ENCODE results near the gene COL21A1. TPM values are rescaled to one million over a fixed set of nuclear protein-coding genes. Genes with fewer than 3 reads are reported as not detected.

COL21A1 gene
- total RNA-seq, 1 experiment from 2014 or later: 1.8 TPM

GRCh38 chr6:56036916-56037600 is 210.3 kb downstream of the COL21A1 start:
- Histone ChIP-seq H2AK5ac (ENCODE audit: insufficient read length, low read length) (no peak overlapping the region), H3K4ac (ENCODE audit: low read depth, low read length) (no peak overlapping the region), H3K4me1 (ENCODE audit: insufficient read depth, low read length) (no peaks in the 10 kb centered on the region), H2BK20ac (ENCODE audit: low read depth, low read length, poor library complexity, severe bottlenecking) (no peak overlapping the region), H3K14ac (ENCODE audit: insufficient read depth, low read length) (no peak overlapping the region), H4K20me1 (ENCODE audit: control insufficient read depth, insufficient read depth, insufficient read length) (no peaks in the 10 kb centered on the region), H4K91ac (ENCODE audit: insufficient read length, low read depth, low read length) (no peak overlapping the region), H2BK5ac (ENCODE audit: insufficient read length, low read length) (no peak overlapping the region), H2BK12ac (ENCODE audit: insufficient read length, low read depth, low read length) (no peak overlapping the region), H4K5ac (ENCODE audit: insufficient read length, low read depth, low read length) (no peak overlapping the region), H3K79me2 (ENCODE audit: insufficient read depth, low read length) (no peaks in the 10 kb centered on the region), H3K9me3 (ENCODE audit: control insufficient read depth, low read depth, low read length) (no peaks in the 10 kb centered on the region), H2BK120ac (ENCODE audit: low read depth, low read length, poor library complexity, severe bottlenecking) (no peak overlapping the region), H3K18ac (ENCODE audit: insufficient read length, low read depth, low read length) (no peak overlapping the region), H3K23ac (ENCODE audit: insufficient read length, low read depth, low read length) (no peak overlapping the region), H2BK15ac (ENCODE audit: low read depth, low read length) (no peak overlapping the region), H3K9ac (ENCODE audit: extremely low read depth, insufficient read length, low read length) (no peak overlapping the region), H3K27ac (ENCODE audit: insufficient read length, low read depth, low read length) (no peak overlapping the region), H3K4me2 (ENCODE audit: insufficient read depth, insufficient read length, low read length) (no peak overlapping the region), H3K23me2 (ENCODE audit: insufficient read length, low read depth, low read length, poor library complexity, severe bottlenecking) (no peaks in the 10 kb centered on the region), H2AFZ (ENCODE audit: low read length) (no peak overlapping the region), H3K56ac (ENCODE audit: insufficient read length, low read depth, low read length) (no peak overlapping the region), H3K79me1 (ENCODE audit: insufficient read depth, low read depth, low read length, poor library complexity, severe bottlenecking) (no peaks in the 10 kb centered on the region), H3T11ph (ENCODE audit: low read length) (no peak overlapping the region), H4K8ac (replicated peaks; ENCODE audit: insufficient read length, low read depth, low read length) (no peak overlapping the region), H3K27me3 (ENCODE audit: insufficient read depth, low read length) (no peaks in the 10 kb centered on the region)
- H3K4me3 Mint-ChIP-seq: no peak overlapping the region
- TF ChIP-seq, protein P1, sequence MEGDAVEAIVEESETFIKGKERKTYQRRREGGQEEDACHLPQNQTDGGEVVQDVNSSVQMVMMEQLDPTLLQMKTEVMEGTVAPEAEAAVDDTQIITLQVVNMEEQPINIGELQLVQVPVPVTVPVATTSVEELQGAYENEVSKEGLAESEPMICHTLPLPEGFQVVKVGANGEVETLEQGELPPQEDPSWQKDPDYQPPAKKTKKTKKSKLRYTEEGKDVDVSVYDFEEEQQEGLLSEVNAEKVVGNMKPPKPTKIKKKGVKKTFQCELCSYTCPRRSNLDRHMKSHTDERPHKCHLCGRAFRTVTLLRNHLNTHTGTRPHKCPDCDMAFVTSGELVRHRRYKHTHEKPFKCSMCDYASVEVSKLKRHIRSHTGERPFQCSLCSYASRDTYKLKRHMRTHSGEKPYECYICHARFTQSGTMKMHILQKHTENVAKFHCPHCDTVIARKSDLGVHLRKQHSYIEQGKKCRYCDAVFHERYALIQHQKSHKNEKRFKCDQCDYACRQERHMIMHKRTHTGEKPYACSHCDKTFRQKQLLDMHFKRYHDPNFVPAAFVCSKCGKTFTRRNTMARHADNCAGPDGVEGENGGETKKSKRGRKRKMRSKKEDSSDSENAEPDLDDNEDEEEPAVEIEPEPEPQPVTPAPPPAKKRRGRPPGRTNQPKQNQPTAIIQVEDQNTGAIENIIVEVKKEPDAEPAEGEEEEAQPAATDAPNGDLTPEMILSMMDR (conservative IDR thresholded peaks at IDR 0.05): no peak
- H3K27me3 Mint-ChIP-seq (ENCODE audit: low read depth): no peaks in the 10 kb centered on the region
- no peak overlapping the region for H3K27ac Mint-ChIP-seq
- no peaks in the 10 kb centered on the region for H3K9me3 Mint-ChIP-seq
- no peaks in the 10 kb centered on the region; a peak in 1 of 4 replicates for H3K4me1 Mint-ChIP-seq
- no CpG with 5 or more reads among the region's 1 CpG for WGBS (ENCODE audit: extremely low coverage, insufficient read length, low lambda C conversion rate)
- H3K36me3 Mint-ChIP-seq (ENCODE audit: insufficient read depth in 1 of 3, low read depth in 3 of 3): no peaks in the 10 kb centered on the region
- no peak for DNase-seq
